ENCODE data around the gene IFNGR1.
A peak's percentile ranks its signal among the peaks of the same experiment; 100 is the strongest.

The IFNGR1 gene

GRCh38 chr6:137172734-137173431 is 46.3 kb downstream of the IFNGR1 start:
- DNase-seq: no peak

- no peak for DNase-seq
These were observed 47.1 kb downstream of the IFNGR1 start for GRCh38 chr6:137171824-137172733.

DNA sequence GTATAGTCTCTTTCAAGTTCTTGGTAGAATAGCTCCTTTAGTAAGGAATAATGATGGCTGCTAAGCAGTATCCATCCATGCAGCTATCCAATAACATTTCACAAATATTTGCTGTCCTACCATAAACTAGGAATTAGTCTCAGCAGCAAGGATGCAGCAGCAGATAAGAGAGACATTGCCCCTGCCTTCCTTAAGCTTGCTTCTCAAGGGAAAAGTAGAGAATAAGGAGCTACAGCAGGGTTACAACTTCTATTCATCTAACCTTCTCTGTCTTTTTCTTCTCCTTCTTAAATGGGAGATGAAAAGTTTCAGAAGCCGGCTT is 48.2 kb downstream of the IFNGR1 start:
- no peak for DNase-seq

DNA sequence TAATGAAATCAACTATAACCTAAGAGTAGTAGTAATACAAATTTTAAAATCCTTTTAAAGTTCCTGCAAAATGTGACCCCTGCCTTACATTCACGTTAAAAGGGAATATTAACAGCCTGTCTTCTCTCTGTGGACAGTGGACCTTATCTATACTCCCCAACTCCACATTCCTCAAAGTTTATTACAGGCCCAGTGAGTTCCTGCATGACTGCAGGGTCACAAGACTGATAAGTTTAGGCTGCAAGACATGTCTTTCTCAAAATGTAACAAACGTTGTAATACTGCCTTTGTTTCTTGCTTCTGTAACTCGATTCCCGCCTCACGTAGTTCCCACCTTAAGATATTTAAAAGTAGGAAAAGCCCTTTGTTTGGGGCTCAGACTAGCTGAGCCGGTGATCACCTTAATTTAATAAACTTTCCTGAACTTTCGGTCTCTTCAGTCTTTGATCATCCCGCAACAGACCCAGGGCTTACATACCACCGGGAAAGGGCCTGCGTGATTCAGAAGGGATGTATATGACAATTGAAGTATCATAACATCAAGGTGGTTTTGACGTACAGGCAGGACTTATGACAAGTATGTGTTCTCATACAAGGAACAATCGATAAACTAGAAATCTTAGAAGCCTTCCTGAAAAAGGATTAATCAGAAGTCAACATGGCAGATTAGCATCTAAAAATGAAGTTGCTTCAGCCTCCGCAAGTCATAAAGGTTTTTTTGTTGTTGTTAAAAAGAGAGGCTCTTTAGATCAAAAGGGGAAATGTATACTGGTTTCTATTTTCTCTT is 48.7 kb downstream of the IFNGR1 start:
- no peak for DNase-seq

DNA sequence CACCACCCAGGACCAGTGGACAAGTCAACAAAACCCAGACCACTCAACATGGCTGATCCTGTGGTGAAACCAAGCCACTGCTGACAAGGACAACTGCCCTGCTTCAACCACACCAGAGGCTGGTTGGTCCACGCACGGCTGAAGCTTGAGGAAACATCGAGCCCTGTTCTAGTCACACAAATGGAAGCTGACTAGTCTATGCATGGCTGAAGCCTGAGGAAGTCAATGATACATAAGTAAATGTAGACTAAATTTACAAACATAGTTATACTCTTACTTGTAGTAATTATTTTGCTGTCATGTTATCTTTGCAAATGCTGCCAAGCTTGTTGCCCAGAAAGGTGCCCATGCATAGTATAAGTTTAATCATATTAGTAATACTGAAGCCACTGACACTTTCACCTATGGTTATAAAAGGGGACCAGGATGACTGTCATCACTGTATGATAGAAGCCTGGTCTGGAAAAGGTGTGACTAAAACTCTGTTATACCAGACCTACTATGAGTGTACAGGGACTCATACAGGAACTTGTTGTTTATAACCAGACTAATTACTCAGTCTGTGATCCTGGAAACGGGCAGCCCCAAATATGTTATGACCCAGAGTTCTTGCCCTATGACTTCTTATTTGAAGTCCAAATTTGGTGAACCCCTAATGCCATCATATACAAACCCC is 51.3 kb downstream of the IFNGR1 start:
- no peak for DNase-seq

DNA sequence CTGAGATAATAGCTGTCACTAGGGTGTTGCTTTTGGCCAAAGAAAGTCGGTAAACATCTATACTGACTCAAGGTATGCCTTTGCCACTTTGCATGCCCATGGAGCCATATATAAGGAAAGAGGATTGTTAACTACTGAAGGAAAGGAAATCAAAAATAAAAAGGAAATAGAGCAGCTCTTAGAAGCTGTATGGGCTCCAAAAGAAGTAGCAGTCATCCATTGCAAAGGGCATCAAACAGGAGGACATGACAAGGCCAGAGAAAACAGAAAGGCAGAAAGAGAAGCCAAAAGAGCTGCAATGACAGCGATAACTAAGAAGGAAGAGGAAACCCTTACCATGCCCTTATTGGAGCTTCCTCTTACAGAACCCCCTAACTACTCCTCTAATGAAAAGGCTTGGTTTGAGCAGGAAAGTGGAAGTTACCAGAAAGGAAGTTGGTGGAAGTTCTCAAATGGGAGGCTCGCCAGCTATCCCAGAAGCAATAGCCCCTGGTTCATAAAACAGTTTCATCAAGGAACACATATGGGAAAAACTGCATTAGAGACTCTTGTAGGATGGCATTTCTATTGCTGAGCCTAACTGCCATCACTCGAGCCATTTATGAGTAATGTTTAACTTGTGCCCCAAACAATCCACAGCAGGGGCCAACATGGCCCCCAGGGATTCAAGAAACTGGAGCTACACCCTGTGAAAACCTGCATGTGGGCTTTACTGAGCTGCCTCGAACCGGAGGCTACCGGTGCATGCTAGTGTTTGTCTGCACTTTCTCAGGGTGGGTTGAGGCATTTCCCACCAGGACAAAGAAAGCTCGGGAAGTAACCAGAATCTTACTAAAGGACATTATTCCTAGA is 52.7 kb downstream of the IFNGR1 start:
- no peak for DNase-seq

GRCh38 chr6:137165375-137166246 is 53.6 kb downstream of the IFNGR1 start:
- DNase-seq: peak; percentile 43

GRCh38 chr6:137163732-137164318 is 55.4 kb downstream of the IFNGR1 start:
- DNase-seq: no peak

- no peak for DNase-seq
These were observed 56.4 kb downstream of the IFNGR1 start for GRCh38 chr6:137162692-137163306.

GRCh38 chr6:137161949-137162348 is 57.2 kb downstream of the IFNGR1 start:
- DNase-seq: no peak

DNA sequence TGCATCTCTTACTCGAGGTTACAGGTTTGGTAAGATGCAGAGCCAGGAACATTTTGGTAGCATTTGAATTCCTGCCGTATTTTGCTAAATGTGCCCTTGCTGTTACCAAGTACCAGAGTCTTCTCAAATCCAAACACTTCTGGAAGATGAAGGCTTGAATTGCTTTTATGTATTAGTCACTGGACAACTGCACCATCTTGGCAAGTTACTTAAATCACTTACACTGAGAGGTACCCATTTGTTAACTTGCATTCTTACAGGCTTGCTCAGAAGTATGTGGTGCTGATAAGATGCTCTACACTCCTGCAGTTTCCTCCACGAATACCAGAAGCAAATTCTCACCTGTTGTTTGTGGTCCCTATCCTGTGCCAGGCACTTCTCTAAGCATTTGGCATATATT is 58.4 kb downstream of the IFNGR1 start:
- no peak for DNase-seq

DNA sequence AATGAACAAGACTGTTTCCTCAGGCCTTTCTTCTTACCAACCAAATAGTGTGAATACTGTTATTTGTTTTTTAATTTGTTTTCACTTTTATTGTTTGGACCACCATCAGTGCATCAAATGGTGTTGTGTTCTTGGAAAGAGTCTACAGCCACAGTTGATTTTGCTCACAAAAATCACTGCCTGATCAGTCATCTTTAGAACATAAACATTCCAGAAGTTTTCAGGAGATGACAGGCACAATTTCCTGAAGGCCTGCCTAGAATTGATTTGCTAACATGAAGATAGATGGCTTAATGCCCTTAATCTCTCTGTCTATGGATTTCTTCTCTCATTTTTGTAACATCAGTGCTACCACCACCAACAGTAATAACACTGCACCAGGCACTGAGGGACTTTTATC is 59.3 kb downstream of the IFNGR1 start:
- no peak for DNase-seq

DNA sequence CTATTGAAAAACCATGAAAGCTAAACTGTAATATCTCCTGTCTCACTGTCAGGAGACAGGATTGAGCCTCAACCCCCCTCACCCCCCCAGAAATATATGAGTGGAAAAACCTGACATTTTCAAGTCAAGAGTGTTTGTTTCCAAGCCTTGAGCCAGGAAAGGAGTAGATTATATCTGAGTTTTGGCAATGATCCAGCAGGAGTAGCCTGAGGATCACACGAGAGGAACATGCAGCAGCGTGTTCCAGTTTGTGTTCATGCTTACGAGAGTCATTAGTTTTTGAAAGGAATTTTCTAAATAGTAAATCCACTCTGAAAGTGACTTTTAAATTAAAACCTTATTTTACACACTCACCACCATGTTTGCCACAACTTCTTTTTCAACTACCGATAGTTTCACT is 61.6 kb downstream of the IFNGR1 start:
- DNase-seq: no peak

GRCh38 chr6:137156650-137157049 is 62.5 kb downstream of the IFNGR1 start:
- no peak for DNase-seq

DNA sequence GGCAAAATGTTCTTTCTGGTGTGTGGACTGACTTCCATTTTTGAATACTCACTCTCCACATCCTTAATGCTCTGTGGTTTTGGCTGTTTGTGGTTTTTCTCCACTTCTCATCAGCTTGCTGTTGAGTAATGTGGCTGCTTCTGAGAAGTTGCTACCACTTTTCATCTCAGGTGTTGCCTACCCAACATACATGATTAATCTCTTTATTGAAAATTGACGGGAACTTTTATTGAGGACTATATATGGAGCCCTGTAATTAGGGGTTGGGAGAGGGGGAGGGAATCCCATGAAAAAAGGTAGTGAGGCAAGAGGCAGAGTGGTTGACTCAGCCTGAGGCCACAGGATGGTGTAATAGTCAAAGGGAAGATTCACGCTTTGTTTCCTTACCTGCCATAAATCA is 63.4 kb downstream of the IFNGR1 start:
- DNase-seq: no peak

- DNase-seq: no peak
These were observed 69.1 kb downstream of the IFNGR1 start for GRCh38 chr6:137150072-137150471.

DNA sequence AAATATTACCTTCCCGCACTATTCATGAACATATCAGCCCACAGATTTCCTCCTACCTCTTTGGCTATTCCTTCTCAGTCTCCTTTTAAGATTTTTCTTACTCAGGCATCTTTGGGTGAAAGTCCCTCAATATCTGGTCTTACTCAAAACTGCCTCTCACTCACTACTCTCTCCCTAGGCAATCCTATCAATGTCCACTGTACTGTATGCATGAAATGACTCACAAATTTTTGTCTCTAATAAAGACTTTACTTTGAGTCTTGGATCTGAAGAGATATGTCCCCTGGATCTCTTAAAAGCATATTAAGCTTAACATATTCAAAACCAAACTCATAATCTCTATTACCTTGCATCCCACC is 70.2 kb downstream of the IFNGR1 start:
- DNase-seq: no peak

GRCh38 chr6:137148306-137149034 is 70.7 kb downstream of the IFNGR1 start:
- DNase-seq: no peak

Measured in activated effector memory CD4-positive, alpha-beta T cell treated with Interleukin-2 at 50 U/mL for 16 hours (primary cell).